HEK293 (cell line): Measurements from ENCODE around the gene PTDSS2.

Experiments
- CTCF ChIA-PET: fragments of 350-600 bp; formaldehyde crosslinking; extraction: SDS; loops from one replicate; lab custom pipeline; 2021; ENCODE audit warnings: antibody characterized with exemption; lab: Yijun Ruan, JAX
- POLR2A ChIA-PET: fragments of 300-600 bp; formaldehyde crosslinking; extraction: SDS; loops from one replicate; lab custom pipeline; 2020; ENCODE audit warnings: antibody characterized with exemption, inconsistent platforms; lab: Yijun Ruan, JAX
- H3K27ac ChIP-seq: fragments of 200-500 bp; sonication (Bioruptor generic); 2 replicates; pipeline ENCODE4 v1.5.1; 2014; ENCODE audit warnings: low read depth, low read length, control low read depth, inconsistent platforms; ENCODE audit errors: extremely low read depth
- H3K36me3 ChIP-seq, 2 experiments: fragments of 200-500 bp in 1 of 2; sonication (Bioruptor generic) in 1 of 2; 1 replicate in 1 of 2; 2 replicates in 1 of 2; pipeline ENCODE4 v1.5.1; 2014 to 2017; ENCODE audit warnings: inconsistent platforms in 2 of 2, low read length in 2 of 2; ENCODE audit not compliant: control insufficient read depth in 2 of 2, insufficient read depth in 1 of 2
- H3K4me1 ChIP-seq: fragments of 200-500 bp; sonication (Bioruptor generic); 2 replicates; pipeline ENCODE4 v1.5.1; 2014; ENCODE audit warnings: mild to moderate bottlenecking, low read length, inconsistent platforms; ENCODE audit not compliant: control insufficient read depth, insufficient read depth
- H3K4me3 ChIP-seq: 2 replicates; pipeline ENCODE4 v1.5.1; 2011; ENCODE audit warnings: low read depth, mild to moderate bottlenecking, control low read depth, low read length, moderate library complexity
- H3K9me3 ChIP-seq: fragments of 200-500 bp; sonication (Bioruptor generic); 2 replicates; pipeline ENCODE4 v1.5.1; 2014; ENCODE audit warnings: low read depth, low read length, inconsistent platforms; ENCODE audit not compliant: control insufficient read depth, insufficient read depth
- BCL11A ChIP-seq: fragments of 450-650 bp; formaldehyde crosslinking; IDR thresholded peaks from 2 replicates; pipeline ENCODE4 v1.5.1; 2016; ENCODE audit warnings: low read depth, missing biosample characterization, missing genetic modification characterization
- BCL11B ChIP-seq: fragments of 450-650 bp; formaldehyde crosslinking; IDR thresholded peaks from 2 replicates; pipeline ENCODE4 v1.5.1; 2016; ENCODE audit warnings: low read depth, missing biosample characterization, missing genetic modification characterization
- KLF8 ChIP-seq: fragments of 450-650 bp; formaldehyde crosslinking; IDR thresholded peaks from 2 replicates; pipeline ENCODE4 v1.5.1; 2016; ENCODE audit warnings: missing biosample characterization, missing genetic modification characterization
- MYNN ChIP-seq: fragments of 450-650 bp; formaldehyde crosslinking; IDR thresholded peaks from 2 replicates; pipeline ENCODE4 v1.5.1; 2016; ENCODE audit warnings: missing biosample characterization, missing genetic modification characterization, borderline replicate concordance
- PATZ1 ChIP-seq: fragments of 450-650 bp; formaldehyde crosslinking; IDR thresholded peaks from 2 replicates; pipeline ENCODE4 v1.5.1; 2016; ENCODE audit warnings: missing biosample characterization, missing genetic modification characterization
- SP2 ChIP-seq: fragments of 450-650 bp; formaldehyde crosslinking; IDR thresholded peaks from 2 replicates; pipeline ENCODE4 v1.5.1; 2016; ENCODE audit warnings: missing biosample characterization, missing genetic modification characterization
- SP7 ChIP-seq: fragments of 450-650 bp; formaldehyde crosslinking; IDR thresholded peaks from 2 replicates; pipeline ENCODE4 v1.5.1; 2016; ENCODE audit warnings: missing biosample characterization, missing genetic modification characterization
- ZBTB11 ChIP-seq: fragments of 450-650 bp; formaldehyde crosslinking; conservative IDR thresholded peaks from 2 replicates; pipeline ENCODE4 v1.5.1; 2016; ENCODE audit warnings: low read depth, missing biosample characterization, missing genetic modification characterization
- ZBTB17 ChIP-seq: fragments of 450-650 bp; formaldehyde crosslinking; IDR thresholded peaks from 2 replicates; pipeline ENCODE4 v1.5.1; 2016; ENCODE audit warnings: missing biosample characterization, missing genetic modification characterization
- ZBTB48 ChIP-seq: fragments of 450-650 bp; formaldehyde crosslinking; IDR thresholded peaks from 2 replicates; pipeline ENCODE4 v1.5.1; 2016; ENCODE audit warnings: missing biosample characterization, missing genetic modification characterization
- ZBTB8A ChIP-seq: fragments of 450-650 bp; formaldehyde crosslinking; IDR thresholded peaks from 2 replicates; pipeline ENCODE4 v1.5.1; 2016; ENCODE audit warnings: missing biosample characterization, missing genetic modification characterization
- ZFP69B ChIP-seq: fragments of 450-650 bp; formaldehyde crosslinking; IDR thresholded peaks from 2 replicates; pipeline ENCODE4 v1.5.1; 2016; ENCODE audit warnings: missing biosample characterization, missing genetic modification characterization
- ZIC2 ChIP-seq: fragments of 450-650 bp; formaldehyde crosslinking; IDR thresholded peaks from 2 replicates; pipeline ENCODE4 v1.5.1; 2016; ENCODE audit warnings: missing biosample characterization, missing genetic modification characterization
- ZNF16 ChIP-seq: fragments of 450-650 bp; formaldehyde crosslinking; IDR thresholded peaks from 2 replicates; pipeline ENCODE4 v1.5.1; 2016; ENCODE audit warnings: low read depth, missing biosample characterization, missing genetic modification characterization
- ZNF324 ChIP-seq: fragments of 450-650 bp; formaldehyde crosslinking; IDR thresholded peaks from 2 replicates; pipeline ENCODE4 v1.5.1; 2016; ENCODE audit warnings: missing biosample characterization, missing genetic modification characterization
- ZNF350 ChIP-seq: fragments of 450-650 bp; formaldehyde crosslinking; IDR thresholded peaks from 2 replicates; pipeline ENCODE4 v1.5.0; 2017; ENCODE audit warnings: missing biosample characterization, mild to moderate bottlenecking, missing genetic modification characterization
- ZNF426 ChIP-seq: fragments of 450-650 bp; formaldehyde crosslinking; IDR thresholded peaks from 2 replicates; pipeline ENCODE4 v1.5.1; 2017; ENCODE audit warnings: missing biosample characterization, missing genetic modification characterization, mild to moderate bottlenecking, inconsistent platforms, moderate library complexity
- ZNF449 ChIP-seq: fragments of 450-650 bp; formaldehyde crosslinking; IDR thresholded peaks from 2 replicates; pipeline ENCODE4 v1.5.1; 2017; ENCODE audit warnings: missing biosample characterization, mild to moderate bottlenecking, missing genetic modification characterization, moderate library complexity
- ZNF639 ChIP-seq: fragments of 450-650 bp; formaldehyde crosslinking; IDR thresholded peaks from 2 replicates; pipeline ENCODE4 v1.5.1; 2016; ENCODE audit warnings: missing biosample characterization, missing genetic modification characterization
- ZNF658 ChIP-seq: fragments of 450-650 bp; formaldehyde crosslinking; IDR thresholded peaks from 2 replicates; pipeline ENCODE4; 2016; ENCODE audit warnings: missing biosample characterization, missing genetic modification characterization
- ZSCAN30 ChIP-seq: fragments of 450-650 bp; IDR thresholded peaks from 2 replicates; pipeline ENCODE4 v1.5.1; 2018; ENCODE audit warnings: missing biosample characterization, mild to moderate bottlenecking, missing genetic modification characterization, moderate library complexity
- TF ChIP-seq, protein P1 (sequence below): fragments of 450-650 bp; formaldehyde crosslinking; IDR thresholded peaks from 2 replicates; pipeline ENCODE4 v1.5.1; 2016; ENCODE audit warnings: missing biosample characterization, missing genetic modification characterization, borderline replicate concordance
- TF ChIP-seq, protein P2 (sequence below): fragments of 450-650 bp; formaldehyde crosslinking; IDR thresholded peaks from 2 replicates; pipeline ENCODE4 v1.5.1; 2016; ENCODE audit warnings: missing biosample characterization, missing genetic modification characterization

PTDSS2 gene

DNA sequence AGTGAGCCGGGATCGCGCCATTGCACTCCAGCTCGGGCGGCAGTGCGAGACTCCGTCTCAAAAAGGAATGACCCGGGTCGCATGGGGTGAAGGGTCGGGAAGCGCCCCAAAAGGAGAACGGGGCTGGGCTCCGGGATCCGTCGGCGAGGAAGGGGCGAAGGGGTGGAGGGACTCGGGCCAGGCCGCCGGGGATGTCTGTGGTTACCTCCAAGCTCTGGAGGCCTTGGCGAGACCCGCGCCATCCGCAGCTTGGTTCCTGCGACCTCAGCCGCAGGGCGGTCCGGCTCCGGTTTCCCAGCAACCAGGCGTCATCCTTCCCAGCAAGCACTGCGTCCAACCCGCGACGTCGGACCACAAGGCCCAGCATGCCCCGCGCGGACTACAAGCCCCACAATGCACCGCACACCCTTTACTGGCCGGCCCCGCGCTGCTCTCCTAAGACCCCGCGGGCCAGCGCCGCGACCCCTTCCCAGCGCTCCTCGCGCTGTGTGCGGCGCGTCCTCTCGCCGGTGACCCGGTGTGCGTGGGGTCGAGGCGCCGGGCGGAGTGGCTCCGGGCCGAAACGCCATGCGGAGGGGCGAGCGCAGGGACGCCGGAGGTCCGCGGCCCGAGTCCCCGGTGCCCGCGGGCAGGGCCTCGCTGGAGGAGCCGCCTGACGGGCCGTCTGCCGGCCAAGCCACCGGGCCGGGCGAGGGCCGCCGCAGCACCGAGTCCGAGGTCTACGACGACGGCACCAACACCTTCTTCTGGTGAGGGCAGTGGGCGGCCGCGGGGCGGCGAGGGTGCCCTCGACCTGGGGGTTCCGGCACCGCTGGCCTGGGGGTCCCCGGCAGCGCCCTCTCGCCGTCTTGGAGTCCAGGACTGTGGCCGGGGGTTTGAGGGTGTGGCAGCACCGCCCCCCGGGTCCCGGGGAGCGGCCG lies at the start of gene PTDSS2:
TSS of gene PTDSS2 (plus strand) at position 391 of the 920 bp plus-strand sequence. CDS start at position 568, 177 bp downstream.
- H3K27ac ChIP-seq = peak within 1 kb of the TSS; percentile 65; the same call in 1 of the 2 replicates
- no peaks in the 10 kb centered on the region for H3K4me1 ChIP-seq
- H3K9me3 ChIP-seq = no peaks in the 10 kb centered on the region
- ChIA-PET POLR2A (interaction anchor here (0.6 to 2.1 kb wide), 6 partner anchors 9 to 243 kb away, joined by 3 to 13 read pairs (median 5); partner anchors contain the start of genes BET1L and RIC8A), CTCF (interaction anchor here (0.6 to 3.0 kb wide), 9 partner anchors 43 to 199 kb away, joined by 3 to 18 read pairs (median 3); partner anchors contain the start of gene RNH1)
- H3K36me3 ChIP-seq = peaks cover 0 to 35% of the 10 kb centered on the region in 2 experiments; a peak in 1 of 3 replicates
- H3K4me3 ChIP-seq = peak within 1 kb of the TSS; percentile 89
- 0 out of 2 replicates have a peak, but pooled peaks have one; percentile 6 for TF ChIP-seq ZBTB8A
- TF ChIP-seq ZNF350 (tag by site-specific recombination) = no peak
- TF ChIP-seq, protein P1, sequence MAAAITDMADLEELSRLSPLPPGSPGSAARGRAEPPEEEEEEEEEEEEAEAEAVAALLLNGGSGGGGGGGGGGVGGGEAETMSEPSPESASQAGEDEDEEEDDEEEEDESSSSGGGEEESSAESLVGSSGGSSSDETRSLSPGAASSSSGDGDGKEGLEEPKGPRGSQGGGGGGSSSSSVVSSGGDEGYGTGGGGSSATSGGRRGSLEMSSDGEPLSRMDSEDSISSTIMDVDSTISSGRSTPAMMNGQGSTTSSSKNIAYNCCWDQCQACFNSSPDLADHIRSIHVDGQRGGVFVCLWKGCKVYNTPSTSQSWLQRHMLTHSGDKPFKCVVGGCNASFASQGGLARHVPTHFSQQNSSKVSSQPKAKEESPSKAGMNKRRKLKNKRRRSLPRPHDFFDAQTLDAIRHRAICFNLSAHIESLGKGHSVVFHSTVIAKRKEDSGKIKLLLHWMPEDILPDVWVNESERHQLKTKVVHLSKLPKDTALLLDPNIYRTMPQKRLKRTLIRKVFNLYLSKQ = no peak
- TF ChIP-seq PATZ1 (tag by site-specific recombination) = peak; percentile 20; the same call in 1 of the 2 replicates
- 0 out of 2 replicates have a peak, but pooled peaks have one; percentile 15 for TF ChIP-seq ZSCAN30
- TF ChIP-seq, protein P2, sequence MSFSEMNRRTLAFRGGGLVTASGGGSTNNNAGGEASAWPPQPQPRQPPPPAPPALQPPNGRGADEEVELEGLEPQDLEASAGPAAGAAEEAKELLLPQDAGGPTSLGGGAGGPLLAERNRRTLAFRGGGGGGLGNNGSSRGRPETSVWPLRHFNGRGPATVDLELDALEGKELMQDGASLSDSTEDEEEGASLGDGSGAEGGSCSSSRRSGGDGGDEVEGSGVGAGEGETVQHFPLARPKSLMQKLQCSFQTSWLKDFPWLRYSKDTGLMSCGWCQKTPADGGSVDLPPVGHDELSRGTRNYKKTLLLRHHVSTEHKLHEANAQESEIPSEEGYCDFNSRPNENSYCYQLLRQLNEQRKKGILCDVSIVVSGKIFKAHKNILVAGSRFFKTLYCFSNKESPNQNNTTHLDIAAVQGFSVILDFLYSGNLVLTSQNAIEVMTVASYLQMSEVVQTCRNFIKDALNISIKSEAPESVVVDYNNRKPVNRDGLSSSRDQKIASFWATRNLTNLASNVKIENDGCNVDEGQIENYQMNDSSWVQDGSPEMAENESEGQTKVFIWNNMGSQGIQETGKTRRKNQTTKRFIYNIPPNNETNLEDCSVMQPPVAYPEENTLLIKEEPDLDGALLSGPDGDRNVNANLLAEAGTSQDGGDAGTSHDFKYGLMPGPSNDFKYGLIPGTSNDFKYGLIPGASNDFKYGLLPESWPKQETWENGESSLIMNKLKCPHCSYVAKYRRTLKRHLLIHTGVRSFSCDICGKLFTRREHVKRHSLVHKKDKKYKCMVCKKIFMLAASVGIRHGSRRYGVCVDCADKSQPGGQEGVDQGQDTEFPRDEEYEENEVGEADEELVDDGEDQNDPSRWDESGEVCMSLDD (tag by site-specific recombination) = peak; percentile 63
- TF ChIP-seq ZBTB17 (tag by site-specific recombination) = peak; percentile 65
- no peak for TF ChIP-seq ZNF426 (tag by site-specific recombination)
- 0 out of 2 replicates have a peak, but pooled peaks have one; percentile 38 for TF ChIP-seq SP2
- TF ChIP-seq ZIC2 (tag by site-specific recombination) = no peak
- peak; percentile 51; the same call in 1 of the 2 replicates for TF ChIP-seq BCL11A
- no peak for TF ChIP-seq ZBTB48
- no peak for TF ChIP-seq ZNF449 (tag by site-specific recombination)
- TF ChIP-seq ZNF324 = 0 out of 2 replicates have a peak, but pooled peaks have one; percentile 37
- TF ChIP-seq KLF8 (tag by site-specific recombination) = peak; percentile 34; the same call in 1 of the 2 replicates
- TF ChIP-seq ZBTB11 (tag by site-specific recombination) = 0 out of 2 replicates have a peak, but pooled peaks have one; percentile 30
- TF ChIP-seq ZNF639 (tag by site-specific recombination) = no peak
- peak; percentile 58 for TF ChIP-seq SP7 (tag by site-specific recombination)
- TF ChIP-seq ZFP69B (tag by site-specific recombination) = 0 out of 2 replicates have a peak, but pooled peaks have one; percentile 29
- TF ChIP-seq MYNN (tag by site-specific recombination) = no peak
- no peak for TF ChIP-seq ZNF658
- TF ChIP-seq ZNF16 (tag by site-specific recombination) = no peak
- TF ChIP-seq BCL11B (tag by site-specific recombination) = peak; percentile 84
